H1 (cell line): ENCODE results near the gene CEACAM1. TPM values are rescaled to one million over a fixed set of nuclear protein-coding genes. Genes with fewer than 3 reads are reported as not detected.
A peak's percentile ranks its signal among the peaks of the same experiment; 100 is the strongest.

Experiments used
- CTCF ChIA-PET: fragments of 300-600 bp; sonication (Branson Sonifier 250); formaldehyde crosslinking; loops from one replicate; lab custom pipeline; 2021; ENCODE audit not compliant: partially characterized antibody; lab: Charles Lee
- POLR2A ChIA-PET: fragments of 300-600 bp; sonication (Branson Sonifier 250); formaldehyde crosslinking; loops from one replicate; lab custom pipeline; 2021; ENCODE audit warnings: inconsistent platforms; ENCODE audit not compliant: partially characterized antibody; lab: Charles Lee
- DNase-seq, 2 experiments: peaks; one replicate each; pipeline versions ENCODE4 v3.0.0 to v3.0.0-alpha.2; 2010 to 2022; ENCODE audit warnings: low spot score in 2 of 2, low read depth in 1 of 2, mixed read lengths in 1 of 2
- FAIRE-seq: peaks from 2 replicates; lab custom pipeline; 2011; peaks lifted over from hg19 to GRCh38; lab: Jason Lieb, UNC
- H2AFZ ChIP-seq: 2 replicates; pipeline ENCODE4 v1.8.1; 2012; ENCODE audit warnings: low read length, inconsistent platforms
- H2AK5ac ChIP-seq: 2 replicates; pipeline ENCODE4 v1.6.1; 2013; ENCODE audit warnings: low read depth, low read length
- H2BK120ac ChIP-seq: replicated peaks from 2 replicates; pipeline ENCODE3; 2013; ENCODE audit warnings: low read depth, low read length, inconsistent platforms
- H2BK12ac ChIP-seq: 2 replicates; pipeline ENCODE4 v1.6.1; 2013; ENCODE audit warnings: low read depth, low read length
- H2BK15ac ChIP-seq: 2 replicates; pipeline ENCODE4 v1.6.1; 2013; ENCODE audit warnings: low read length
- H2BK20ac ChIP-seq: 2 replicates; pipeline ENCODE4 v1.6.1; 2013; ENCODE audit warnings: low read length
- H2BK5ac ChIP-seq: 2 replicates; pipeline ENCODE4 v1.6.1; 2013; ENCODE audit warnings: low read depth, low read length
- H3K14ac ChIP-seq: 2 replicates; pipeline ENCODE4 v1.6.1; 2013; ENCODE audit warnings: inconsistent platforms; ENCODE audit not compliant: insufficient read length
- H3K18ac ChIP-seq: 2 replicates; pipeline ENCODE4 v1.6.1; 2013; ENCODE audit warnings: low read length; ENCODE audit errors: extremely low read depth
- H3K23ac ChIP-seq: 2 replicates; pipeline ENCODE4 v1.6.1; 2013; ENCODE audit warnings: inconsistent platforms; ENCODE audit not compliant: insufficient read length
- H3K23me2 ChIP-seq: 2 replicates; pipeline ENCODE4 v1.6.1; 2013; ENCODE audit warnings: low read depth, low read length
- H3K27ac ChIP-seq: 2 replicates; pipeline ENCODE4 v1.6.1; 2011; ENCODE audit warnings: low read depth, low read length, inconsistent platforms
- H3K27me3 ChIP-seq, 4 experiments: replicated peaks in 1 of 4; 1 replicate in 1 of 4; 2 replicates in 3 of 4; pipeline versions ENCODE4 v1.6.1 to v1.8.1; 2011 to 2013; ENCODE audit warnings: low read length in 3 of 4, mild to moderate bottlenecking in 3 of 4, inconsistent platforms in 2 of 4, mixed read lengths in 2 of 4, moderate library complexity in 1 of 4; ENCODE audit not compliant: control insufficient read depth in 3 of 4, insufficient read depth in 3 of 4; ENCODE audit errors: extremely low read depth in 1 of 4
- H3K36me3 ChIP-seq, 4 experiments: 2 replicates each; pipeline versions ENCODE4 v1.6.1 to v1.8.1; 2011 to 2013; ENCODE audit warnings: mild to moderate bottlenecking in 4 of 4, low read length in 3 of 4, moderate library complexity in 2 of 4, control low read depth in 1 of 4, inconsistent platforms in 1 of 4; ENCODE audit not compliant: insufficient read depth in 4 of 4, control insufficient read depth in 2 of 4
- H3K4ac ChIP-seq: replicated peaks from 2 replicates; pipeline ENCODE3; 2013; ENCODE audit warnings: low read length, low read depth, mixed read lengths, inconsistent platforms; ENCODE audit not compliant: insufficient read length
- H3K4me1 ChIP-seq, 4 experiments: replicated peaks in 1 of 4; 1 replicate in 1 of 4; 2 replicates in 3 of 4; pipeline versions ENCODE4 v1.6.1 to v1.8.1; 2011 to 2013; ENCODE audit warnings: low read length in 3 of 4, inconsistent platforms in 2 of 4, mixed read lengths in 1 of 4; ENCODE audit not compliant: insufficient read depth in 4 of 4, control insufficient read depth in 3 of 4
- H3K4me2 ChIP-seq, 2 experiments: 2 replicates each; pipeline versions ENCODE4 v1.6.1 to v1.8.1; 2011 to 2013; ENCODE audit warnings: low read depth in 2 of 2, low read length in 2 of 2, control low read depth in 1 of 2, inconsistent platforms in 1 of 2, mild to moderate bottlenecking in 1 of 2; ENCODE audit not compliant: insufficient read depth in 1 of 2
- H3K4me3 ChIP-seq, 4 experiments: fragments of 200-600, 300-600 bp in 1 of 4; sonication (generic), shearing (Covaris generic), sonication (Bioruptor Twin) in 1 of 4; 2 replicates each; pipeline versions ENCODE4 v1.5.1 to v1.8.1; 2011 to 2016; ENCODE audit warnings: low read length in 4 of 4, low read depth in 3 of 4, control low read depth in 2 of 4, inconsistent platforms in 2 of 4, mild to moderate bottlenecking in 2 of 4, mixed read lengths in 1 of 4, moderate library complexity in 1 of 4; ENCODE audit not compliant: insufficient read depth in 2 of 4; ENCODE audit errors: extremely low read depth in 1 of 4
- H3K56ac ChIP-seq: replicated peaks from 2 replicates; pipeline ENCODE3; 2013; ENCODE audit warnings: low read depth, mild to moderate bottlenecking, mixed read lengths, low read length, inconsistent platforms; ENCODE audit not compliant: insufficient read length
- H3K79me1 ChIP-seq: 2 replicates; pipeline ENCODE4 v1.6.1; 2013; ENCODE audit warnings: low read depth, low read length, control low read depth
- H3K79me2 ChIP-seq, 2 experiments: 2 replicates each; pipeline versions ENCODE4 v1.6.1 to v1.8.1; 2012 to 2013; ENCODE audit warnings: low read length in 2 of 2, mild to moderate bottlenecking in 2 of 2, inconsistent platforms in 1 of 2; ENCODE audit not compliant: insufficient read depth in 2 of 2, control insufficient read depth in 1 of 2
- H3K9ac ChIP-seq, 4 experiments: replicated peaks in 1 of 4; 1 replicate in 1 of 4; 2 replicates in 3 of 4; pipeline versions ENCODE4 v1.6.1 to v1.8.1; 2011 to 2013; ENCODE audit warnings: low read depth in 3 of 4, low read length in 3 of 4, control low read depth in 2 of 4, mild to moderate bottlenecking in 2 of 4, moderate library complexity in 2 of 4, inconsistent platforms in 1 of 4; ENCODE audit errors: extremely low read depth in 1 of 4
- H3K9me3 ChIP-seq, 2 experiments: 2 replicates each; pipeline versions ENCODE4 v1.6.1 to v1.8.1; 2012 to 2013; ENCODE audit warnings: mild to moderate bottlenecking in 2 of 2, moderate library complexity in 2 of 2, control low read depth in 1 of 2, inconsistent platforms in 1 of 2, low read depth in 1 of 2, low read length in 1 of 2, mixed read lengths in 1 of 2; ENCODE audit not compliant: insufficient read depth in 2 of 2
- H4K20me1 ChIP-seq, 2 experiments: replicated peaks in 1 of 2; 2 replicates each; pipeline versions ENCODE3 to v1.8.1; 2011 to 2013; ENCODE audit warnings: inconsistent platforms in 2 of 2, low read length in 2 of 2, mild to moderate bottlenecking in 1 of 2; ENCODE audit not compliant: insufficient read depth in 2 of 2, control insufficient read depth in 1 of 2
- H4K5ac ChIP-seq: 2 replicates; pipeline ENCODE4 v1.6.1; 2013; ENCODE audit warnings: low read length, low read depth, mixed read lengths, inconsistent platforms; ENCODE audit not compliant: insufficient read length
- H4K8ac ChIP-seq: 2 replicates; pipeline ENCODE4 v1.8.0; 2013; ENCODE audit warnings: mild to moderate bottlenecking, moderate library complexity, low read length, inconsistent platforms; ENCODE audit not compliant: insufficient read depth; ENCODE audit errors: extremely low read depth
- H4K91ac ChIP-seq: replicated peaks from 2 replicates; pipeline ENCODE3; 2013; ENCODE audit warnings: low read length, mixed read lengths, inconsistent platforms; ENCODE audit not compliant: insufficient read length
- ASH2L ChIP-seq: fragments of 200-600, 300-600 bp; sonication (generic); IDR thresholded peaks from one replicate; pipeline ENCODE4 v1.7.1; 2017; ENCODE audit warnings: low read length
- BACH1 ChIP-seq: IDR thresholded peaks from 2 replicates; pipeline ENCODE4 v1.6.1; 2012; ENCODE audit warnings: low read length, improper control_type of control experiment
- CREB1 ChIP-seq: IDR thresholded peaks from 2 replicates; pipeline ENCODE4 v1.6.1; 2012; ENCODE audit warnings: inconsistent platforms
- EZH2 ChIP-seq: fragments of 200-600 bp; sonication (generic); IDR thresholded peaks from 2 replicates; pipeline ENCODE4 v1.7.1; 2012; ENCODE audit warnings: low read depth, mild to moderate bottlenecking, moderate library complexity, low read length, inconsistent platforms; ENCODE audit not compliant: severe bottlenecking
- RAD21 ChIP-seq, 2 experiments: IDR thresholded peaks in 1 of 2; conservative IDR thresholded peaks in 1 of 2; 2 replicates each; pipeline ENCODE4 v1.6.1; 2011; ENCODE audit warnings: low read depth in 2 of 2, low read length in 2 of 2, improper control_type of control experiment in 1 of 2, inconsistent platforms in 1 of 2, mild to moderate bottlenecking in 1 of 2, moderate library complexity in 1 of 2
- SIN3A ChIP-seq, 2 experiments: IDR thresholded peaks in 1 of 2; conservative IDR thresholded peaks in 1 of 2; 2 replicates each; pipeline ENCODE4 v1.6.1; 2011 to 2012; ENCODE audit warnings: low read length in 2 of 2, improper control_type of control experiment in 1 of 2, low read depth in 1 of 2, mild to moderate bottlenecking in 1 of 2
- SP2 ChIP-seq: IDR thresholded peaks from 2 replicates; pipeline ENCODE4 v1.6.1; 2012; ENCODE audit warnings: mild to moderate bottlenecking, low read length, inconsistent platforms
- SP4 ChIP-seq: IDR thresholded peaks from 2 replicates; pipeline ENCODE4 v1.6.1; 2012; ENCODE audit warnings: low read length, inconsistent platforms
- USF2 ChIP-seq: IDR thresholded peaks from 2 replicates; pipeline ENCODE4 v1.6.1; 2011; ENCODE audit warnings: low read length, improper control_type of control experiment
- WGBS, 2 experiments: shearing (Covaris generic) in 1 of 2; methylation state at CpG; one replicate each; pipeline versions ENCODE4 v1.1.6 to v1.1.7; 2013 to 2015; ENCODE audit warnings: low lambda C conversion rate in 2 of 2, mixed read lengths in 2 of 2, inconsistent platforms in 1 of 2, low coverage in 1 of 2, missing lambda C conversion rate in 1 of 2; ENCODE audit not compliant: insufficient replicate concordance in 2 of 2, insufficient coverage in 1 of 2, insufficient read length in 1 of 2; ENCODE audit errors: extremely low coverage in 1 of 2, missing lambda C conversion rate in 1 of 2; 5-methylcytosine and 5-hydroxymethylcytosine counted together
- polyA plus RNA-seq, 7 experiments: library from polyadenylated mRNA; depleted of rRNA in 3 of 7; stranded (reverse) in 5 of 7; unstranded in 2 of 7; fragments of >200 nt in 5 of 7; fragments of 200-250 nt in 2 of 7; gene quantifications; 1 replicate in 5 of 7; 2 replicates in 1 of 7; 4 replicates in 1 of 7; pipeline versions ENCODE4 v1.2.1 to v1.2.3, GENCODE V29; 2011 to 2013; ENCODE audit warnings: missing spikeins in 2 of 7, mixed read lengths in 2 of 7
- total RNA-seq: library from RNA; stranded (reverse); fragmentation: NEBNext Ultra II Directional; extraction: Animal tissue kit (Norgen Biotek cat#: 25700); gene quantifications from 2 replicates; pipeline ENCODE4 v1.2.1, GENCODE V29; 2021

CEACAM1 gene
- total and polyA plus RNA-seq, 2 of the 8 experiments (the other 6 are each of a cell fraction or from before 2014, with no cell fraction given): 1.8 to 3.6 TPM

GRCh38 chr19:42465827-42466280, 62.4 kb downstream of the CEACAM1 start:
- Histone ChIP-seq H3K23me2 (no peaks in the 10 kb centered on the region), H3K4me1 (peaks cover 0 to 4% (median under 1%) of the 10 kb centered on the region in 4 experiments; a peak in 3 of 7 replicates), H3K9ac (no peak overlapping the region), H3K27ac (no peak overlapping the region), H3K14ac (no peak overlapping the region), H3K4me2 (no peak overlapping the region), H3K4ac (no peak overlapping the region), H3K4me3 (no peak overlapping the region), H4K91ac (peak overlapping the region; percentile 20), H3K18ac (no peak overlapping the region; the same call in none of the 2 replicates), H3K23ac (no peak overlapping the region), H2BK20ac (peak overlapping the region; percentile 95; the same call in 1 of the 2 replicates), H2BK120ac (no peak overlapping the region), H4K8ac (no peak overlapping the region), H3K79me2 (no peaks in the 10 kb centered on the region), H4K20me1 (no peaks in the 10 kb centered on the region), H3K79me1 (no peaks in the 10 kb centered on the region), H3K27me3 (no peaks in the 10 kb centered on the region), H2BK15ac (no peak overlapping the region; the same call in 1 of the 2 replicates), H3K56ac (no peak overlapping the region), H4K5ac (no peak overlapping the region), H2BK12ac (peak overlapping the region; percentile 3; the same call in 1 of the 2 replicates), H2AK5ac (0 out of 2 replicates have a peak overlapping the region, but pooled peaks have one; percentile 32), H3K36me3 (no peaks in the 10 kb centered on the region), H3K9me3 (no peaks in the 10 kb centered on the region), H2BK5ac (peak overlapping the region; percentile 1; the same call in 1 of the 2 replicates), H2AFZ (0 out of 2 replicates have a peak overlapping the region, but pooled peaks have one; percentile 26)
- DNase-seq (no peak), FAIRE-seq (no peak)
- 81% methylated on average over 5 of the region's 5 CpGs; no CpG with 5 or more reads in 1 of the 2 experiments for whole genome bisulfite sequencing, 2 experiments
- ChIA-PET POLR2A (interaction anchor here (1.1 to 1.3 kb wide), 2 partner anchors 8 to 186 kb away, joined by 3 read pairs; no protein-coding TSS in a partner anchor), CTCF (interaction anchor here (0.7 to 4.7 kb wide), 13 partner anchors 10 to 966 kb away, joined by 3 to 24 read pairs (median 7); partner anchors contain the start of gene CEACAM1)
- TF ChIP-seq ASH2L: no peak
- no peak for TF ChIP-seq USF2
- no peak for TF ChIP-seq SIN3A (conservative IDR thresholded peaks at IDR 0.05 in 1 of 2, IDR thresholded peaks at IDR 0.05 in 1 of 2; ENCODE audit: low read depth in 1 of 2, low read length in 2 of 2)
- TF ChIP-seq SP2: no peak
- TF ChIP-seq RAD21 (IDR thresholded peaks at IDR 0.05 in 1 of 2, conservative IDR thresholded peaks at IDR 0.05 in 1 of 2; ENCODE audit: low read depth in 2 of 2, low read length in 2 of 2): peak in 1 of 2 experiments; percentile 28; a peak in 2 of 4 replicates
- no peak for TF ChIP-seq BACH1
- TF ChIP-seq CREB1: no peak
- TF ChIP-seq SP4: no peak
- TF ChIP-seq EZH2: no peak
